Mucosa of descending colon (tissue), 3 donors: ENCODE measurements around the gene PPP6R2. TPM values are rescaled to one million over a fixed set of nuclear protein-coding genes. Genes with fewer than 3 reads are reported as not detected.

Source experiments
- ATAC-seq: fragments of 200-7000 bp; cut with Tn5 transposase; one replicate; pipeline ENCODE4 v1.9.1; 2020; ENCODE audit warnings: mild to moderate bottlenecking, moderate library complexity
- DNase-seq, 3 donors: peaks; one replicate each; pipeline ENCODE4 v3.0.0-alpha.2; 2020
- H3K36me3 ChIP-seq: fragments of 200-600 bp; one replicate; pipeline ENCODE4 v1.8.0; 2021; ENCODE audit warnings: low read depth, mild to moderate bottlenecking
- H3K4me1 ChIP-seq: fragments of 200-600 bp; one replicate; pipeline ENCODE4 v1.8.0; 2021; ENCODE audit warnings: low read depth, mild to moderate bottlenecking
- H3K4me3 ChIP-seq: fragments of 200-600 bp; one replicate; pipeline ENCODE4 v1.8.0; 2021; ENCODE audit warnings: mild to moderate bottlenecking
- H3K9me3 ChIP-seq: fragments of 200-600 bp; one replicate; pipeline ENCODE4 v1.8.0; 2021; ENCODE audit warnings: mild to moderate bottlenecking
- CTCF ChIP-seq: fragments of 200-600 bp; IDR thresholded peaks from one replicate; pipeline ENCODE4 v1.8.0; 2022; ENCODE audit warnings: antibody characterized with exemption, mild to moderate bottlenecking
- intact Hi-C, 2 donors: fragments of 100-400 bp; cut with DNase I in 1 of 2; cut with micrococcal nuclease in 1 of 2; formaldehyde crosslinking; loops; one replicate each; pipeline versions ENCODE4 v1.11.0 to v1.11.1; 2022; cut with DNase I, micrococcal nuclease
- total RNA-seq, 3 donors: library from RNA; stranded (reverse); fragmentation: NEBNext Ultra II Directional in 2 of 3; extraction: Animal tissue kit (Norgen Biotek cat#: 25700) in 2 of 3; gene quantifications; one replicate each; pipeline versions ENCODE4 v1.2.1 to v1.2.4, GENCODE V29; 2021 to 2023
- donor health status: DM: no; HTN: no; CAD: no; lungs with moderate emphysema.
- donor health status: DM: no; HTN: no; CAD: no.
- donor health status: DM: no; HTN: yes; CAD: no.

PPP6R2 gene
- total RNA-seq, 3 donors from 2014 or later: 54.3 to 61.7 (median 58.8) TPM

GRCh38 chr22:50307890-50308596 is 35.1 kb upstream of the PPP6R2 start:
- Histone ChIP-seq H3K36me3 (no peaks in the 10 kb centered on the region), H3K4me1 (peaks cover 36% of the 10 kb centered on the region), H3K4me3 (no peak overlapping the region), H3K9me3 (no peaks in the 10 kb centered on the region)
- no peak for ATAC-seq
- no peak for TF ChIP-seq CTCF
- peak in 2 of 3 donors; percentile 60 to 72 for DNase-seq
- intact Hi-C loops: no loop called here

DNA sequence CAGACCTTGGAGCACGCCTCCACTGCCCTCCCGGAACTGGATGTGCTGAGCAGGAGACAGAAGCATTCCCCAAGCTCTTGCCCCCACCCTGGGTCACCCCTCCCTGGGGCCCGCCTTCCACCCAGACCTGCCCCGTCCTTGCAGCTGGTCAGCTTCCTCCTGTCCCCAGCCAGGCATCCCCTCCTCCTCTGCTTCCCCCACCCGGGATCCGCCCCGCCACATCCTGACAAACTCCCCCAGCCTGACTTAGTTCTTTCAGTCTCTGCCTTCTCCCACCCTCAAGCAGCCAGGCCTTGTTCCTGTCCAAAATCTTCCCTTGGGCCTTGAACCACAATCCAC is 34.6 kb upstream of the PPP6R2 start:
- no peaks in the 10 kb centered on the region for H3K9me3 ChIP-seq
- no peak for TF ChIP-seq CTCF
- ATAC-seq: no peak
- intact Hi-C loops: no loop called here
- peaks cover 31% of the 10 kb centered on the region for H3K4me1 ChIP-seq
- peak; percentile 60 to 88 (median 71) for DNase-seq
- H3K36me3 ChIP-seq: no peaks in the 10 kb centered on the region
- no peak overlapping the region for H3K4me3 ChIP-seq

- no peak for TF ChIP-seq CTCF
- Histone ChIP-seq H3K9me3 (no peaks in the 10 kb centered on the region), H3K4me3 (no peak overlapping the region), H3K36me3 (no peaks in the 10 kb centered on the region), H3K4me1 (peaks cover 29% of the 10 kb centered on the region)
- intact Hi-C loops: no loop called here
- ATAC-seq (no peak), DNase-seq (peak in 2 of 3 donors; percentile 38 to 55)
Observed at GRCh38 chr22:50308986-50309600, 34.0 kb upstream of the PPP6R2 start.

DNA sequence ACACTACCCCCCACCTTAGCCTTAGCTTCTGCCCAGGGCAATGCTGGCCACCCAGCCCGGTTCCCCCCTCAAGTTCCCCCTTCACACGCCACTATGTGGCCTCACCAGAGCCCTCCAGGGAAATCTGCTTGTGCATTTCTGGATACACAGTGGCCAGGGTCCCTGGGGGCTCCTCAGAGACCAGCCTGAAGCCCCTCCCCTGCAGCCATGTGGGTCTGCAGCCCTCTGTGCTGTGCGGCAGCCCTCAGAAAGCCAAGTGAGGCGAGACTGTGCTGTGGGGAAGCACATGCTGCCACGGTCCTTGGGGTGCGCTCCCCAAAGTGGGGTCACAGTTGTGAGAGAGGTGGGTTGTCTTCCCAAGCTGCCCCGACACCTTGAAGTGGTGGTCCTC is 33.5 kb upstream of the PPP6R2 start:
- peak in 1 of 3 donors; percentile 31 for DNase-seq
- Histone ChIP-seq H3K9me3 (no peaks in the 10 kb centered on the region), H3K36me3 (no peaks in the 10 kb centered on the region), H3K4me3 (no peak overlapping the region), H3K4me1 (peaks cover 29% of the 10 kb centered on the region)
- intact Hi-C loops: no loop called here
- no peak for ATAC-seq
- TF ChIP-seq CTCF: no peak

GRCh38 chr22:50310031-50310722 is 33.0 kb upstream of the PPP6R2 start:
- Histone ChIP-seq H3K4me1 (peaks cover 27% of the 10 kb centered on the region), H3K9me3 (no peaks in the 10 kb centered on the region), H3K4me3 (no peak overlapping the region), H3K36me3 (no peaks in the 10 kb centered on the region)
- no peak for ATAC-seq
- intact Hi-C loops: no loop called here
- no peak for TF ChIP-seq CTCF
- peak in 2 of 3 donors; percentile 24 to 50 for DNase-seq
